Adrenal gland (tissue), 12 donors: ENCODE measurements around the gene PGP. TPM values are rescaled to one million over a fixed set of nuclear protein-coding genes. Genes with fewer than 3 reads are reported as not detected.
"Not testable (repeated sequence)": the region's sequence is repeated elsewhere in the genome, so short reads cannot be mapped to it uniquely, and the experiment has no call there.

Experiments used
- DNase-seq, 7 donors: peaks; one replicate each; pipeline ENCODE4 v3.0.0-alpha.2; 2019 to 2020
- H3K27ac ChIP-seq, 5 donors: fragments of 200-600 bp; sonication (generic) in 4 of 5; 1 replicate in 3 of 5; 2 replicates in 2 of 5; pipeline versions ENCODE4 v1.5.1 to v1.8.0; 2016 to 2020; ENCODE audit warnings: mild to moderate bottlenecking in 1 of 5
- H3K27me3 ChIP-seq: fragments of 200-600 bp; 2 replicates; pipeline ENCODE4 v1.8.0; 2021
- H3K36me3 ChIP-seq, 2 donors: fragments of 200-600 bp; replicated peaks in 1 of 2; 1 replicate in 1 of 2; 2 replicates in 1 of 2; pipeline versions ENCODE4 v1.5.1 to v1.8.0; 2018 to 2022
- H3K4me1 ChIP-seq, 2 donors: fragments of 200-600 bp; replicated peaks in 1 of 2; 1 replicate in 1 of 2; 2 replicates in 1 of 2; pipeline versions ENCODE4 v1.5.1 to v1.8.0; 2018 to 2021
- H3K4me3 ChIP-seq, 4 donors: fragments of 200-600 bp; sonication (generic) in 3 of 4; one replicate each; pipeline ENCODE4 v1.5.1; 2016 to 2018
- H3K9me3 ChIP-seq, 3 donors: fragments of 200-600 bp; sonication (generic) in 1 of 3; replicated peaks in 1 of 3; 1 replicate in 2 of 3; 2 replicates in 1 of 3; pipeline versions ENCODE4 v1.5.1 to v1.8.0; 2016 to 2021
- CTCF ChIP-seq, 6 experiments: fragments of 450-650 bp in 4 of 6; fragments of 200-600 bp in 2 of 6; sonication (generic) in 1 of 6; IDR thresholded peaks; 1 replicate in 5 of 6; 2 replicates in 1 of 6; pipeline versions ENCODE4 v1.5.1 to v1.8.0; 2016 to 2021; ENCODE audit warnings: antibody characterized with exemption in 6 of 6, mild to moderate bottlenecking in 2 of 6, moderate library complexity in 1 of 6
- POLR2A ChIP-seq, 2 donors: fragments of 450-650 bp; IDR thresholded peaks; one replicate each; pipeline ENCODE4 v1.6.1; 2017; ENCODE audit warnings: antibody characterized with exemption in 2 of 2, mild to moderate bottlenecking in 2 of 2, moderate library complexity in 1 of 2
- WGBS, 4 donors: extraction: QIAGEN DNeasy Blood & Tissue Kit in 2 of 4; methylation state at CpG; one replicate each; pipeline versions ENCODE4 v1.1.5 to v1.1.7; 2013 to 2017; 5-methylcytosine and 5-hydroxymethylcytosine counted together
- intact Hi-C, 2 donors: fragments of 100-400 bp; cut with DNase I; formaldehyde crosslinking; loops; one replicate each; pipeline versions ENCODE4 v1.14.1 to v1.15.0; 2022 to 2023
- polyA plus RNA-seq, 3 donors: library from polyadenylated mRNA; stranded (reverse); fragments of 200-250 nt in 2 of 3; fragments of 350-450 nt in 1 of 3; fragmentation: Illumina TruSeq in 1 of 3; extraction: RNeasy Lipid Tissue Mini Kit (QIAGEN cat#74804) in 1 of 3; gene quantifications; one replicate each; pipeline ENCODE4 v1.2.3, GENCODE V29; 2013 to 2014
- total RNA-seq, 9 donors: library from RNA; depleted of rRNA in 4 of 9; stranded (reverse); fragments of >200 nt in 4 of 9; fragments of 120-200 nt in 1 of 9; fragmentation: NEBNext Ultra II Directional in 1 of 9; extraction: Animal tissue kit (Norgen Biotek cat#: 25700) in 1 of 9; gene quantifications; one replicate each; pipeline versions ENCODE4 v1.1.0 to v1.2.4, GENCODE V29; 2013 to 2023
- donor health status: healthy with polysubstance abuse.
- donor health status: Bipolar disorder and iron deficiency.
- donor health status: DM: yes; HTN: yes; CAD: no.
- donor health status: DM: no; HTN: no; CAD: no.
- donor health status: DM: no; HTN: no; CAD: no.
- donor health status: DM: yes; HTN: yes; CAD: no.

The PGP gene
- total and polyA plus RNA-seq, 12 donors = 8.3 to 24.1 (median 13.6) TPM

GRCh38 chr16:2205967-2206313 lies 8.7 kb downstream of the PGP start:
- Histone ChIP-seq H3K4me3 (peak overlapping the region in 3 of 4 donors; percentile 29 to 85 (median 76)), H3K36me3 (peaks cover 0 to 35% of the 10 kb centered on the region in 2 donors), H3K27me3 (no peaks in the 10 kb centered on the region), H3K9me3 (no peaks in the 10 kb centered on the region), H3K27ac (peak overlapping the region in 4 of 5 donors; percentile 91 to 99 (median 98)), H3K4me1 (peaks cover 5 to 17% of the 10 kb centered on the region in 2 donors)
- intact Hi-C loops = no loop called here
- WGBS, 4 donors = 3 to 7% (median 6%) methylated on average over 13 to 16 of the region's 16 CpGs; no CpG with 5 or more reads in 1 of the 4 donors
- TF ChIP-seq CTCF (IDR thresholded peaks at IDR 0.05) (no peak), POLR2A (IDR thresholded peaks at IDR 0.05) (no peak)
- DNase-seq = peak in 2 of 7 donors; percentile 43 to 64

GRCh38 chr16:2205104-2205966 lies 9.3 kb downstream of the PGP start, which contains the start of gene MLST8:
Gene MLST8 (plus strand): TSS chr16:2205454. CDS start chr16:2206086, 632 bp downstream.
- Histone ChIP-seq H3K36me3 (peaks cover 0 to 35% of the 10 kb centered on the region in 2 donors), H3K4me3 (peak within 1 kb of the TSS in 3 of 4 donors; percentile 29 to 85 (median 76)), H3K27ac (peak within 1 kb of the TSS; percentile 89 to 99 (median 98)), H3K27me3 (no peaks in the 10 kb centered on the region), H3K9me3 (no peaks in the 10 kb centered on the region), H3K4me1 (peaks cover 5 to 17% of the 10 kb centered on the region in 2 donors)
- intact Hi-C loops = no loop called here
- DNase-seq = peak; percentile 84 to 91 (median 88)
- TF ChIP-seq CTCF (IDR thresholded peaks at IDR 0.05) (peak in 3 of 6 experiments; percentile 4 to 13 (median 13)), POLR2A (IDR thresholded peaks at IDR 0.05) (peak; percentile 83 to 89)
- WGBS, 4 donors = 0 to 1% (median 0%) methylated on average over 12 to 93 of the region's 93 CpGs

- no peak for DNase-seq
- Histone ChIP-seq H3K27ac (peak overlapping the region in 4 of 5 donors; percentile 91 to 99 (median 98)), H3K9me3 (no peaks in the 10 kb centered on the region), H3K4me3 (peak overlapping the region in 2 of 4 donors; percentile 76 to 85), H3K4me1 (peaks cover 5 to 17% of the 10 kb centered on the region in 2 donors), H3K27me3 (no peaks in the 10 kb centered on the region), H3K36me3 (peaks cover 0 to 28% of the 10 kb centered on the region in 2 donors)
- intact Hi-C loops = no loop called here
- WGBS, 4 donors = 78 to 84% (median 82%) methylated on average over 10 to 13 of the region's 13 CpGs
- TF ChIP-seq POLR2A (IDR thresholded peaks at IDR 0.05) (no peak), CTCF (IDR thresholded peaks at IDR 0.05) (no peak)
Measured at GRCh38 chr16:2204416-2205103, 10.1 kb downstream of the PGP start.

GRCh38 chr16:2203119-2203688 lies 11.4 kb downstream of the PGP start:
- H3K27ac ChIP-seq, H3K4me3 ChIP-seq, DNase-seq, H3K9me3 ChIP-seq, intact Hi-C loops, H3K27me3 ChIP-seq: not testable (repeated sequence)
- 94 to 96% (median 95%) methylated on average over 8 of the region's 8 CpGs for WGBS, 4 donors
- Histone ChIP-seq H3K36me3 (peaks cover 0 to 15% of the 10 kb centered on the region in 2 donors), H3K4me1 (peaks cover 5 to 17% of the 10 kb centered on the region in 2 donors)
